WTC11 (cell line): ENCODE results near the gene INPP5E.

ENCODE experiments used
- CREB1 ChIP-seq: sonication (generic); formaldehyde crosslinking; IDR thresholded peaks from 2 replicates; pipeline ENCODE4 v1.8.0; 2023; ENCODE audit warnings: mild to moderate bottlenecking, missing genetic modification reagents
- NR1H2 ChIP-seq: sonication (generic); formaldehyde crosslinking; IDR thresholded peaks from 2 replicates; pipeline ENCODE4 v1.9.0; 2021; ENCODE audit warnings: mild to moderate bottlenecking, moderate library complexity, missing genetic modification reagents
- TF ChIP-seq, protein P1 (sequence below): fragments of 200-600 bp; IDR thresholded peaks from 2 replicates; pipeline ENCODE4 v1.8.0; 2022; ENCODE audit warnings: antibody characterized with exemption

DNA sequence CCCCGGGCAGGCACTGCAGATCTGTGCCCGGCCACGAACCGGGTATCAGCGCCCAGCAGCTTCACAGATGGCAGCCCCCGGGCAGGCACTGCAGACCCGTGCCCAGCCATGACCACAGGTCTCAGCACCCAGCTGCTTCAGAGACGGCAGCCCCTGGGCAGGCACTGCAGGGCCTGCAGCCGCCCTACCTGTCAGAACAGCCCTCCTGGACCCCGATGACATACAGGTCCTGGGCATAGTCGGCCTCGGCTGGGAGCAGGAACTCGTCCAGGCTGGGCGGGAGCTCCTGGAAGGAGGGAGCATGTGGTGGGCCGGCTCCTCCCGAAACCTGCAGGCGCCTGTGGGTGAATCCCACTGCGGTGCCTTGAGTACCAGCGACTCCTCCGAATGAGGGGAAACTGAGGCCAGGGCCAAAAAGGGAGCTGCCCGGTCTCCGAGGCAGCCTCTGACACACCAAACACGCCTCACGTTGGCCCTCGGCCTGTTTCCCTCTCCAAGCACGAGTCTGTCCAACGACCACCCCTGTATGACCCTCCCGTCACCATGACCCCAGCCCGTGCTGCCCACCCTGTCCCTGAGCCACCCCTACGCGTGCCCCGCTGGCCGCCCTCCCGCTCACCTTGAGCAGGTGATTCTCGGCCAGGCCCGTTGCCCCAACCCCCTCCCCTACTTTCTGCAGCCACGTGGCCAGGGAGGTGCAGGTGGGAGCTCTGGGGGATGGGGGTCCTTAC, 5.6 kb downstream of the INPP5E start:
- TF ChIP-seq CREB1 (CRISPR knock-in tag) = no peak
- TF ChIP-seq, protein P1, sequence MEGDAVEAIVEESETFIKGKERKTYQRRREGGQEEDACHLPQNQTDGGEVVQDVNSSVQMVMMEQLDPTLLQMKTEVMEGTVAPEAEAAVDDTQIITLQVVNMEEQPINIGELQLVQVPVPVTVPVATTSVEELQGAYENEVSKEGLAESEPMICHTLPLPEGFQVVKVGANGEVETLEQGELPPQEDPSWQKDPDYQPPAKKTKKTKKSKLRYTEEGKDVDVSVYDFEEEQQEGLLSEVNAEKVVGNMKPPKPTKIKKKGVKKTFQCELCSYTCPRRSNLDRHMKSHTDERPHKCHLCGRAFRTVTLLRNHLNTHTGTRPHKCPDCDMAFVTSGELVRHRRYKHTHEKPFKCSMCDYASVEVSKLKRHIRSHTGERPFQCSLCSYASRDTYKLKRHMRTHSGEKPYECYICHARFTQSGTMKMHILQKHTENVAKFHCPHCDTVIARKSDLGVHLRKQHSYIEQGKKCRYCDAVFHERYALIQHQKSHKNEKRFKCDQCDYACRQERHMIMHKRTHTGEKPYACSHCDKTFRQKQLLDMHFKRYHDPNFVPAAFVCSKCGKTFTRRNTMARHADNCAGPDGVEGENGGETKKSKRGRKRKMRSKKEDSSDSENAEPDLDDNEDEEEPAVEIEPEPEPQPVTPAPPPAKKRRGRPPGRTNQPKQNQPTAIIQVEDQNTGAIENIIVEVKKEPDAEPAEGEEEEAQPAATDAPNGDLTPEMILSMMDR = no peak
- TF ChIP-seq NR1H2 (CRISPR knock-in tag) = no peak
